Measurements from ENCODE around the gene UBE2E3. TPM values are rescaled to one million over a fixed set of nuclear protein-coding genes. Genes with fewer than 3 reads are reported as not detected.

UBE2E3 gene
- polyA plus RNA-seq, 3 donors: 185 to 259 (median 211) TPM

GRCh38 chr2:180960982-180961381, 19.4 kb upstream of the UBE2E3 start:
- DNase-seq (ENCODE audit: extremely low read depth in 1 of 11, low read depth in 9 of 11, low spot score in 4 of 11): no peak

DNA sequence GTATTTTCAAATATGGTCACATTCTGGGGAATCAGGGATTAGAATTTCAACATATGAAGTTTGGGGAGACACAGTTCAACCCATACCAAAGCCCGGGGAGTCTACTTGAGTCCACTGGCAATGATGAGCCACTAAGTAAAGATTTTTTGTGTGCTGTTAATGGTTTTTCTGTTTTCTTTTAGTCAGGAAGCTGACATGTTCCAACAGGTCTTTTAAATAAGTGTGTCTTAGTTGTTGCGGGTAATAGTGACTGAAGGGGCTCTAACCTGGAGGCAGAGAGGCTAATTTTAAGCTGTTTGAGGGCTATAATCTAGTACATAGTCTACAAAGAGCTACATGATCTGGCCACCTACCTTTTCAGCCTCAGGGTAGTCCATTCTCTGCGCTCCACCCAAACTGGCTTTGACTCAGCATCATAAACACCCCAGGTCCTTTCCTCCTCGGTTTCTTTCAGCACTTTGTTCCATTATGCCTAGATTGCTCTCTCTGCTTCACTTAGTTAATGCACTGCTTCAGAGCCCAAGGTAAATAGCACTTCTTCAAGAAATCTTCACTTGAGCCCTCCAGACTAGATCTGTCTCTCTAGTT, 17.6 kb upstream of the UBE2E3 start:
- no peak for DNase-seq (ENCODE audit: extremely low read depth in 1 of 11, low read depth in 9 of 11, low spot score in 4 of 11)

GRCh38 chr2:180966378-180966777, 14.0 kb upstream of the UBE2E3 start:
- DNase-seq (ENCODE audit: extremely low read depth in 1 of 11, low read depth in 9 of 11, low spot score in 4 of 11): no peak

DNA sequence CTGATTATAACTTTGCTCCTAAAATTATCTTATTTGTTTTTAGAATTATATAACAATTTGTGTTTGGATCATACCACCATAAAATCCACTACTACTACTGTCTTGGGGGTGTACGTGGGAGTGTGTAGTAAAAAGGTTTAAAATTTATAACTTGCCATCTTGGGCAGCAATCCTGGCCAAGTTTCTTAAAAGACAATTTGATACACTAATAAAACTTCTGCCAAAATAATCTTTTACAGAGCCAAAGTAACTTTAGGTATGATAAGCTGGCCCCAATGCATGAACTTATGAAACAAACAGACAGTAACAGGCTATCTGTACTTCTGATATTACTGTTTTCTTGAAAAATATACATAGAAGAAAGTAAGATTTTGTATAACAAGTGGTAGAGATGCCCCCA, 11.3 kb upstream of the UBE2E3 start:
- DNase-seq (ENCODE audit: extremely low read depth in 1 of 11, low read depth in 9 of 11, low spot score in 4 of 11): no peak

DNA sequence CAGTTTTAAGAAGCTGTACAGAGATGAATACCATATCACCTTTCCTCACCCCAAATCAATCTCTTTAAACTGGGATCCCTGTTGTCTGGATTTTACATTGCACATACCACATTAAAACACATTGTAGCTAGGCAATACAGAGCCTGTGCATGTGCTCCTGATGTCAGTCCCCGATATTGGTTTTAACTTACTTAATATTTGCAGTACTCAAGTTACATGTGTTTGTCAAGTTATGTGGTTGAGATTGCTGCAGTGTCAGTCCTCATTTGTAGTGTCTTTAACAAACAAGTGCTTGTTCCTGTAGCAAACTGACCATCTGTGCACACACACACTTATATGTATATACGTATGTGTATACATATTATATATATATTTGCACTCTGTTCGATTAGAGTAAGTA, 10.4 kb upstream of the UBE2E3 start:
- no peak for DNase-seq (ENCODE audit: extremely low read depth in 1 of 11, low read depth in 9 of 11, low spot score in 4 of 11)

GRCh38 chr2:180971811-180972210, 8.6 kb upstream of the UBE2E3 start:
- DNase-seq (ENCODE audit: extremely low read depth in 1 of 11, low read depth in 9 of 11, low spot score in 4 of 11): no peak

- no peak for DNase-seq (ENCODE audit: extremely low read depth in 1 of 11, low read depth in 9 of 11, low spot score in 4 of 11)
Observed at GRCh38 chr2:180975585-180975984, 4.8 kb upstream of the UBE2E3 start.

GRCh38 chr2:180978903-180979748, 1.3 kb upstream of the UBE2E3 start:
- DNase-seq (ENCODE audit: extremely low read depth in 1 of 11, low read depth in 9 of 11, low spot score in 4 of 11): no peak

DNA sequence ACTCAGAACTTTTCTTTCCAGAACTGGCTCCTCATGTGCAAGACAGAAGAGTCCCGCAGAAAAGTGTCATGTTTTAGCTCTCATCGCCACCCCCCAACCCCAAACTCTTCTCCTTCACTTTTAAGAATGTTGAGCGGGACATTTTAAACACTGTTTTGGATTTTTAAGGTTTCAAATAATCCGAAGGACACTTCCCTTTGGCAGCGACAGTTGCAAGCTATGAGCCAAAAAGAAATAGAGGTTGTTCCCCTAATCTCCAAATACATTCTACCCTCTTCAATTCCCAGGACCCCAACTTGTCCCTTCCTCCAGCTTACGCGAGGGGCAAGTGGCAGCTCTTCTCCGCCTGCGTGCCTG, 678 bp upstream of the UBE2E3 start:
- peak in 1 of 11 donors; percentile 44 for DNase-seq (ENCODE audit: extremely low read depth in 1 of 11, low read depth in 9 of 11, low spot score in 4 of 11)

DNA sequence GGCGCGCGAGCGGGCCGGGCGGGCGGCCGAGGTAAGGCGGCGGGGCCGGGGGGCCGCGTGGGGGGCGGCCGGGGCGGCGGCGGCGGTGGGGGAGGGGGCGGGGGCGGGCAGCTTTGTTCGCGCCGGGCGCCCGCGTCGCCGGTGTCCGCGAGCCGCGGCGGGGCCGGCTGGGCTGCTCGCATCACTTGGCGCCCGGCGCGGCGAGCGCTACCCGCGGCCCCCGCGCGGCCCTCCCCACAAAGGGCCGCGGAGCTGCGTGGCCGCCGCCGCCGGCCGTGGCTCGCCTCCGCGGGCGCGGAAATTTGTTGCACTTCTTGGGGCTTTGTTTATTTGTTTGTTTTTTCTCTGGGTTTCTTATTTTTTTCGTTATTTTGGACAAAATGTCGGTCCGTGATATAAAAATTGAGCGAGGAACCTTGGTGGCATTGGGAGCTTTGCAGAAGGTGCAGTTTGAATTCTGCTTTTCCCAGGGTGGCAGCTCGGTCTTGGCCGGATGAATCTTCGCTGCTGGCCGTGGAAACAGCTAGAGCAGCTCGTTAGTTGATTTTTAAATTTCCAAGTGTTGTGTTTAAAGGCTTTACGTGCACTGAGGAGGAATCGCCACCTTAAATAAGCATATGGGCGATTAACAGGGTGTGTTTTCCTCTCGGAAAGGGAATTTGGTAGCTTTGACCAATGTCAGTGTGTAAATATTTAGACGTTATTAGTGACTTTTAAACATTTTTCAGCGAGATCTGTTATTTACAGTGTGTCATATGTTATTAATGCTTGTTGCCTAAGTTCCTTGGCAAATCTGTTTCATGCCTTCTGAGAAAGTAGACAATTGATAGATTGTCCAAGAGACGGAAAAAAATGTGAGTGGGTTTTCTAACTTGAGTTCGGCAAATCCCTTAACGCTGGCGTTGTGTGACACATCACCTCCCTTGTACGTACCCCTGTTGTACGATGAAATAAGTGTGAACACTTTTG, 822 bp downstream of the UBE2E3 start:
- DNase-seq (ENCODE audit: extremely low read depth in 1 of 11, low read depth in 9 of 11, low spot score in 4 of 11): peak in 2 of 11 donors; percentile 21 to 42

- peak in 6 of 11 donors; percentile 39 to 71 (median 56) for DNase-seq (ENCODE audit: extremely low read depth in 1 of 11, low read depth in 9 of 11, low spot score in 4 of 11)
Observed at GRCh38 chr2:180983468-180984242, 3.2 kb downstream of the UBE2E3 start.

DNA sequence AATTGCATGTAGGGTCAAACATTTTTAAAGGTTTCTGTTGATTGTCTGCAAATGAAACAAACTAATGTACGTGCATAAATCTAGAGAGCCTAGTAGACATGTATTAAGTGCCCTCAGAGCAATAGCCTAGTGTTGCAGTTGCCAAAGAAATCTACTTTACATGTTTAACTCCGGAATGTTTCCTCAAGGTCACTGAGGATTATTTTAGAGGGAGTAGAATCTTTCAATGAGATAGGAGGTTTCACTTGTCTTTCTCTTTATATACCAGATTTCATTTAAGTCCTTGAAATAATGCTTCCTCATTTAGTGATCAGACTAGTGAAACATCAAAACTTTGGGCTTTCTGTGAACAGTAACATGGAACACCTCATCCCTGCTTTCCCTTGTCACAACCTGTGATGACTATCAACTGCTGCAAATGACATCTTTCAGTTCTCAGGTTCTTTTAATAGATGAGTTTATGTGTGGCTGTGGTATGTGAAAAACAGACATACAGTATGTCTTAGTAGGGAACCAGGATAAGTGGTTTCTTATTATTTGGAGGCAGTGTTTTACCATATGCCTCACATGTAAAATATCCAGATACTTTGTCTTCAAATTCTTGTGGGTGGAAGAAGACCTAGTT, 5.5 kb downstream of the UBE2E3 start:
- DNase-seq (ENCODE audit: extremely low read depth in 1 of 11, low read depth in 9 of 11, low spot score in 4 of 11): no peak

- no peak for DNase-seq (ENCODE audit: extremely low read depth in 1 of 11, low read depth in 9 of 11, low spot score in 4 of 11)
Observed at GRCh38 chr2:180987146-180987545, 6.7 kb downstream of the UBE2E3 start.

DNA sequence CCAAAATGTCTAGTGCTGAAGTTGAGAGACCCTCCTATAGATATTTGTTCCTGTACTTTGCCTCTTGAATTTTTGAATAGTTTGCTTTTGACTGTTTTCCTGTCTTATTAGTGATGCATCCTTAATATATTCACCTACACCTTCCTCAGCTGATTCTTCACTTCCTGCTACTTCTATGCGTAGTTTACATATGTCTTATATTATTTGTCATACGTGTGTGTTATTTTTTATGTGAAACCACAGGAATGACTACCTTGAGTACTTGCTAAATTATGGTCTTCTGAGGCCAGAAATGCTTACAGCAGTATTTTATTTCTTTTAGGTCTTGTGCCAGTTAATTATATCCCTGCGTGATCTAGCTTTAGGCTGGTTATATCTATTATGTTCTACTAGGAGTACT, 9.9 kb downstream of the UBE2E3 start:
- DNase-seq (ENCODE audit: extremely low read depth in 1 of 11, low read depth in 9 of 11, low spot score in 4 of 11): no peak

- DNase-seq (ENCODE audit: extremely low read depth in 1 of 11, low read depth in 9 of 11, low spot score in 4 of 11): no peak
Observed at GRCh38 chr2:180990794-180991193, 10.4 kb downstream of the UBE2E3 start.

GRCh38 chr2:180991361-180991760, 11.0 kb downstream of the UBE2E3 start:
- DNase-seq (ENCODE audit: extremely low read depth in 1 of 11, low read depth in 9 of 11, low spot score in 4 of 11): no peak

DNA sequence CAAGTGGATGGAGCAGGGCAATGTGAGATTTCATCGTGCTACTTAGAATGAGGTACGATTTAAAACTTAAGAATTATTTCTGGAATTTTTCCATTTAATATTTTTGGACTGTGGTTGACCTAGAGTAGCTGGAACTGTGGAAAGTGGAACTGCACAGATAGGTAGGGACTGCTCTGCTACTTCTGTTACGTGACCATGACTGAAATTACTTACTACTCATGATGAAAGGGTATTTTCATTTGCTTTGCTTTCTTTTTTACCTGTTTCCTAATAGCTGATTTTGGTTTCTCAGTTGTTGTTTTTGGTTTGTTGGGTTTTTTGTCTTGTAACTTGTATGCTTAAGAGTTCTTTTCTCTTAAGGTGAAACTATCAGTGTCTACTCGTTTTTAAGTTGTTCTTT, 11.4 kb downstream of the UBE2E3 start:
- no peak for DNase-seq (ENCODE audit: extremely low read depth in 1 of 11, low read depth in 9 of 11, low spot score in 4 of 11)

DNA sequence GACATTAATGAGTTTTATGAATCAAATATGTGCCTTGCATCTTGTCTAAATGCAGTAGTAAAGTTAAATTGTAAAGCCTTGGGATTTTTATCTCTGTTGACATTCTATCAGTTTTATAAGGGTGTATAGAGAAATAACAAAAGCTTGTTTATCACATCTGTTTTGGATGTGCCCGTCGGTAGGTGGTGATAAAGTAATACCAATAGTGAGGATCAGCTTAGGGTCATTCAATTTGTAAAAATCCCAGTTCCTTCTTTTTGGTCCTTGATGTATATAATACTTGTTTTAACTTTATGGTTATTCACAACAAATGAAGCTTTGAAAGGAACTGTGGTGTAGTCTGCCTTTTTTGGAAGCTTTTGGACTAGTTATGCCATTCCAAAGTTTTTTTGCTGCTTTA, 12.6 kb downstream of the UBE2E3 start:
- no peak for DNase-seq (ENCODE audit: extremely low read depth in 1 of 11, low read depth in 9 of 11, low spot score in 4 of 11)
